Keratinocyte (primary cell): ENCODE results near the gene SRD5A1.

Experiments
- CTCF ChIP-seq, 3 experiments: IDR thresholded peaks in 1 of 3; conservative IDR thresholded peaks in 1 of 3; optimal IDR thresholded peaks in 1 of 3; 2 replicates in 2 of 3; 3 replicates in 1 of 3; pipeline versions ENCODE3 to v1.5.1; 2011; ENCODE audit warnings: low read length in 3 of 3, mild to moderate bottlenecking in 3 of 3, moderate library complexity in 2 of 3, control low read depth in 1 of 3, inconsistent platforms in 1 of 3; ENCODE audit not compliant: insufficient read depth in 2 of 3; ENCODE audit errors: extremely low read depth in 1 of 3
- EZH2 ChIP-seq: IDR thresholded peaks from one replicate; pipeline ENCODE4 v1.6.1; 2012; ENCODE audit warnings: inconsistent platforms, mild to moderate bottlenecking, low read length, moderate library complexity

- TF ChIP-seq CTCF (optimal IDR thresholded peaks at IDR 0.05 in 1 of 3, IDR thresholded peaks at IDR 0.05 in 1 of 3, conservative IDR thresholded peaks at IDR 0.05 in 1 of 3; ENCODE audit: extremely low read depth in 1 of 3, insufficient read depth in 2 of 3, low read length in 3 of 3): no peak
- TF ChIP-seq EZH2: no peak
These were observed 90.0 kb downstream of the SRD5A1 start for GRCh38 chr5:6723122-6723815.
